Spleen (tissue), 11 donors: ENCODE data around the gene RYR3. TPM values are rescaled to one million over a fixed set of nuclear protein-coding genes. Genes with fewer than 3 reads are reported as not detected.

Source experiments
- DNase-seq: peaks from one replicate; pipeline ENCODE4 v3.0.0-alpha.2; 2020
- H3K27ac ChIP-seq, 8 donors: fragments of 200-600 bp; sonication (generic) in 7 of 8; 1 replicate in 4 of 8; 2 replicates in 4 of 8; pipeline versions ENCODE4 v1.5.0 to v1.8.0; 2016 to 2021; ENCODE audit warnings: inconsistent platforms in 4 of 8, mild to moderate bottlenecking in 4 of 8, moderate library complexity in 1 of 8
- H3K27me3 ChIP-seq, 7 donors: fragments of 200-600 bp; sonication (generic) in 6 of 7; replicated peaks in 1 of 7; 1 replicate in 4 of 7; 2 replicates in 3 of 7; pipeline versions ENCODE4 v1.5.0 to v1.8.0; 2016 to 2021; ENCODE audit warnings: inconsistent platforms in 3 of 7, mild to moderate bottlenecking in 1 of 7
- H3K36me3 ChIP-seq, 6 donors: fragments of 200-600 bp; sonication (generic) in 5 of 6; 1 replicate in 4 of 6; 2 replicates in 2 of 6; pipeline versions ENCODE4 v1.5.0 to v1.8.0; 2016 to 2021; ENCODE audit warnings: inconsistent platforms in 2 of 6
- H3K4me1 ChIP-seq, 6 donors: fragments of 200-600 bp; sonication (generic) in 5 of 6; 1 replicate in 3 of 6; 2 replicates in 3 of 6; pipeline versions ENCODE4 v1.5.0 to v1.8.0; 2016 to 2021; ENCODE audit warnings: inconsistent platforms in 3 of 6
- H3K4me3 ChIP-seq, 8 donors: fragments of 200-600 bp; sonication (generic) in 7 of 8; 1 replicate in 4 of 8; 2 replicates in 4 of 8; pipeline versions ENCODE4 v1.5.0 to v1.8.0; 2016 to 2021; ENCODE audit warnings: inconsistent platforms in 4 of 8, mild to moderate bottlenecking in 4 of 8, moderate library complexity in 2 of 8
- H3K9me3 ChIP-seq, 8 donors: fragments of 200-600 bp; sonication (generic) in 7 of 8; 1 replicate in 4 of 8; 2 replicates in 4 of 8; pipeline versions ENCODE4 v1.5.0 to v1.8.0; 2016 to 2021; ENCODE audit warnings: inconsistent platforms in 4 of 8
- CTCF ChIP-seq, 11 experiments: fragments of 200-600 bp in 7 of 11; fragments of 450-650 bp in 4 of 11; sonication (generic) in 4 of 11; IDR thresholded peaks in 8 of 11; conservative IDR thresholded peaks in 3 of 11; 1 replicate in 7 of 11; 2 replicates in 4 of 11; pipeline versions ENCODE4 v1.4.0 to v1.8.0; 2016 to 2021; ENCODE audit warnings: antibody characterized with exemption in 11 of 11, inconsistent platforms in 4 of 11, mild to moderate bottlenecking in 1 of 11
- POLR2A ChIP-seq, 3 donors: fragments of 450-650 bp; IDR thresholded peaks; one replicate each; pipeline ENCODE4 v1.5.1; 2017; ENCODE audit warnings: antibody characterized with exemption in 3 of 3, mild to moderate bottlenecking in 1 of 3
- POLR2AphosphoS5 ChIP-seq, 3 donors: sonication (generic); formaldehyde crosslinking; IDR thresholded peaks; one replicate each; pipeline ENCODE4 v1.5.1; 2017; ENCODE audit warnings: antibody characterized with exemption in 3 of 3
- WGBS, 5 donors: extraction: QIAGEN DNeasy Blood & Tissue Kit in 3 of 5; methylation state at CpG; one replicate each; pipeline versions ENCODE4 v1.1.5 to v1.1.7; 2013 to 2018; 5-methylcytosine and 5-hydroxymethylcytosine counted together
- intact Hi-C: fragments of 100-400 bp; cut with DNase I; formaldehyde crosslinking; loops from one replicate; pipeline ENCODE4 v1.15.0; 2023; ENCODE audit warnings: low total_unique reads
- polyA plus RNA-seq, 3 donors: library from polyadenylated mRNA; stranded (reverse); fragments of 200-250 nt; gene quantifications; one replicate each; pipeline ENCODE4 v1.2.1, GENCODE V29; 2013
- total RNA-seq, 7 donors: library from RNA; depleted of rRNA in 3 of 7; stranded (reverse); fragments of >200 nt in 3 of 7; fragmentation: NEBNext Ultra II Directional in 4 of 7; extraction: Animal tissue kit (Norgen Biotek cat#: 25700) in 4 of 7; gene quantifications; one replicate each; pipeline versions ENCODE4 v1.1.0 to v1.2.1, GENCODE V29; 2016 to 2021
- donor health status: healthy with polysubstance abuse.
- donor health status: DM: no; HTN: no; CAD: no; lungs with moderate emphysema.
- donor health status: DM: no; HTN: no; CAD: no.
- donor health status: Bipolar disorder and iron deficiency.
- donor health status: healthy.
- donor health status: DM: no; HTN: no; CAD: no.
- donor health status: DM: yes; HTN: yes; CAD: no.

Gene RYR3
- total and polyA plus RNA-seq, 10 donors: 0.11 to 5.9 (median 1.3) TPM

DNA sequence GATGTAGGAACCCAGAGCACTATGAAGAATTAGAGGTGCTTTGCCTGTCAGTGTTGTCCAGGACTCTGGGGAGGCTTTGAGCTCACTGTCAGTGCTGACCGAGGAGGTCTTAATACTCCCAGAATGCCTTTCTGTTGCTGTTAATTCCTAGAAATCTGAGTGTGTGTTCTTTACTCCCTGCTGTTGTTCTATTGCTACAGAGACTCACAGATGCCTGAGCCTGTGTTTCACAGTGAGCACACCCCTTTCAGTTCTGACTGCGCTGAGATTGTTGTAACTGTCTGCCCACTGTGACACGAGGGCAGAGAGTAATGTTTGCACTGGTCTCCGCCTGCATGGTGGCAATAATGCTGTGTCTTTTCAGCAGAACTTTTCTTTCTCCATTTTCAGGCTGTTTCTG, 162.9 kb downstream of the RYR3 start:
- intact Hi-C loops: loop anchor here (10.0 kb wide), 1 partner anchor 59 kb away; no protein-coding TSS in a partner anchor
- 74 to 87% (median 83%) methylated on average over 4 of the region's 4 CpGs for WGBS, 5 donors
- Histone ChIP-seq H3K36me3 (no peaks in the 10 kb centered on the region), H3K27ac (no peak overlapping the region), H3K4me1 (no peaks in the 10 kb centered on the region), H3K9me3 (no peaks in the 10 kb centered on the region), H3K4me3 (no peak overlapping the region), H3K27me3 (no peaks in the 10 kb centered on the region)
- DNase-seq: no peak
- TF ChIP-seq CTCF (IDR thresholded peaks at IDR 0.05 in 8 of 11, conservative IDR thresholded peaks at IDR 0.05 in 3 of 11) (no peak), POLR2AphosphoS5 (IDR thresholded peaks at IDR 0.05) (no peak), POLR2A (IDR thresholded peaks at IDR 0.05) (no peak)

GRCh38 chr15:33476076-33476475, 165.3 kb downstream of the RYR3 start:
- no peak for DNase-seq
- Histone ChIP-seq H3K27me3 (no peaks in the 10 kb centered on the region), H3K4me3 (no peak overlapping the region), H3K9me3 (peaks cover 0 to 9% (median 5%) of the 10 kb centered on the region in 8 donors), H3K27ac (no peak overlapping the region), H3K4me1 (no peaks in the 10 kb centered on the region), H3K36me3 (no peaks in the 10 kb centered on the region)
- intact Hi-C loops: loop anchor here (10.0 kb wide), 1 partner anchor 61 kb away; no protein-coding TSS in a partner anchor
- 83 to 94% (median 90%) methylated on average over 4 of the region's 4 CpGs for WGBS, 5 donors
- TF ChIP-seq POLR2AphosphoS5 (IDR thresholded peaks at IDR 0.05) (no peak), POLR2A (IDR thresholded peaks at IDR 0.05) (no peak), CTCF (IDR thresholded peaks at IDR 0.05 in 8 of 11, conservative IDR thresholded peaks at IDR 0.05 in 3 of 11) (no peak)

DNA sequence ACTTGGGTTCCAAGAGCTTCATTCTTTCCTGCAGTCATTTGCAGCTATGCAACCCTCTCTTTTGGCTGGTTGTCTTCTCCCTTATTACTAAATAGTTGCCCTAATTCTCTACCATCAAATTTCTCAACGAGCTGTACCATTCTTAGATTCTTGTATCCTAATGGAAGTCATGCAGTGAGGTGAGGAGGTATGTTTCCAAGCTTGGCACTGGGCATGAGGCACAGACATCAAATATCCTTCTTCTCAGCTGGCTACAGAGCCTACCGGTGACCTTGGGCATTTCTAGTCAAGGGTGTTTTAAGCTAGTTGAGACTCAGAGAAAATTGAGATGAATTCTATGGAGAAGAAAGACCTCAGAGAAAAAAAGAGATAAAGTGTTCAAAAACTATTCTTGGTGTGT, 166.1 kb downstream of the RYR3 start:
- H3K27me3 ChIP-seq: no peaks in the 10 kb centered on the region
- H3K9me3 ChIP-seq: peaks cover 0 to 17% (median 9%) of the 10 kb centered on the region in 8 donors
- H3K36me3 ChIP-seq: no peaks in the 10 kb centered on the region
- no peak overlapping the region for H3K4me3 ChIP-seq
- WGBS, 5 donors: 80 to 91% (median 86%) methylated on average over 2 of the region's 2 CpGs
- intact Hi-C loops: loop anchor here (10.0 kb wide), 1 partner anchor 62 kb away; no protein-coding TSS in a partner anchor
- no peaks in the 10 kb centered on the region for H3K4me1 ChIP-seq
- TF ChIP-seq POLR2AphosphoS5 (IDR thresholded peaks at IDR 0.05): no peak
- no peak for TF ChIP-seq POLR2A (IDR thresholded peaks at IDR 0.05)
- TF ChIP-seq CTCF (IDR thresholded peaks at IDR 0.05 in 8 of 11, conservative IDR thresholded peaks at IDR 0.05 in 3 of 11): no peak
- H3K27ac ChIP-seq: no peak overlapping the region
- DNase-seq: no peak

- TF ChIP-seq CTCF (IDR thresholded peaks at IDR 0.05 in 8 of 11, conservative IDR thresholded peaks at IDR 0.05 in 3 of 11) (no peak), POLR2A (IDR thresholded peaks at IDR 0.05) (no peak), POLR2AphosphoS5 (IDR thresholded peaks at IDR 0.05) (no peak)
- H3K4me3 ChIP-seq: no peak overlapping the region
- WGBS, 5 donors: 93 to 97% (median 95%) methylated on average over 3 of the region's 3 CpGs
- peaks cover 0 to 6% (median 0%) of the 10 kb centered on the region in 8 donors for H3K9me3 ChIP-seq
- H3K27me3 ChIP-seq: peaks cover 0 to 4% (median 0%) of the 10 kb centered on the region in 7 donors
- intact Hi-C loops: no loop called here
- no peak overlapping the region for H3K27ac ChIP-seq
- no peaks in the 10 kb centered on the region for H3K4me1 ChIP-seq
- no peaks in the 10 kb centered on the region for H3K36me3 ChIP-seq
- no peak for DNase-seq
Measured at GRCh38 chr15:33489335-33489734, 178.6 kb downstream of the RYR3 start.
